GM21515 (cell line): ENCODE results near the gene GPR141.
"Not testable (repeated sequence)": the region's sequence is repeated elsewhere in the genome, so short reads cannot be mapped to it uniquely, and the experiment has no call there.

Experiments used
- ATAC-seq: cut with Tn5 transposase; IDR thresholded peaks from one replicate; pipeline ENCODE4 v1.9.1; 2021; ENCODE audit not compliant: unreplicated experiment

The GPR141 gene

DNA sequence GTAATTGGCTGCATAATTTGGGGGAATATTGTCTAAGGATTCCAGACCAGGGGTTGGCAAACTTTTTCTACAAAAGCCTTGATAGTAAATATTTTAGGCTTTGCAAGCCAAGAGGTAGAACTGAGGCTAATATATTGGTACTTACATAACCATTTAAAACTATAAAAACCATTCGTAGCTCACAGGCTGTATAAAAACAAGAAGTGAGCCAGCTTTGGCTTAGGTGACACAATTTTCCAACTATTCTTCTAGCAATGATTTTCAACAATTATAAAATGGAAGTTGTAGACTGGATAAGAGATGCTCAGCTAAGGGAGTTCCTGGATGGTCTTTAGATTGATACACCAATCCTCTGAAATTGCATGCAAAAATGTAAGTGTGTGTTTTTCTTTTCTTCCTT is 1.4 kb downstream of the GPR141 start:
- no peak for ATAC-seq

DNA sequence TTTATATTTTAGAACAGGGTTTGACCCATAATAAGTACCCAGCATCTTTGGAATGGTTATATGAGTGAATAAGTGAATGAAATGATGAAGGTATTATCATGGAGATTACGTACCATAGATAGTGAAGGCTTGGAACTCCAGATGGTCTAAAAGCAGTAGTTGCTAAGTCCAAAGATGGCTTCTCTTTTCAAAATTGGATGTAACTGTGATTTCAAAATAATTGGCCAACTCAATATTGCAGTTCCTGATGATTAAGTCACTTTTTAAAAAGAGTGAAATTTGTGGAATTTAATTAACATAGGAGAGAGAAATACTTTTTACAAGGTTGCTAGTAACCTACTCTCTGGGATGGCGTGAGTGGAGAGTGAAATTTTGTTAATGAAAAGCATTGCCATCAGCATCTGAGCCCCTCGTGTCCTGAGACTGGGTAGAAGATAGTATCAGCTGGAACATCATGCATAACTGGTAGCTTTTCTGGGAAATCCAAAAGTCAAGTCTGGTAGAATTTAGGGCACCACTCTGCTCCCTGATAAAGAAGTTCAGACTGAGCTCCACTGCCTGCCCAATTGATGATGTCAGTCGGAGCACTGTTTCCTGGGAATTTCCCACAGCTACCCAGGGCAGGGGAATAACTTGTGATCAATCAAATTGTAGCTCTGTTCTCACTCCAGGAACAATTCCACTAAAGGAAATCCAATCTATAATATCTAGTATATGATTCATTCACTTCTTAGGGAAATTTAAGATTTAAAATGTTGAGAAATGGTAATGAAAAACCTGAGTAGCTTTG is 3.2 kb downstream of the GPR141 start:
- no peak for ATAC-seq

DNA sequence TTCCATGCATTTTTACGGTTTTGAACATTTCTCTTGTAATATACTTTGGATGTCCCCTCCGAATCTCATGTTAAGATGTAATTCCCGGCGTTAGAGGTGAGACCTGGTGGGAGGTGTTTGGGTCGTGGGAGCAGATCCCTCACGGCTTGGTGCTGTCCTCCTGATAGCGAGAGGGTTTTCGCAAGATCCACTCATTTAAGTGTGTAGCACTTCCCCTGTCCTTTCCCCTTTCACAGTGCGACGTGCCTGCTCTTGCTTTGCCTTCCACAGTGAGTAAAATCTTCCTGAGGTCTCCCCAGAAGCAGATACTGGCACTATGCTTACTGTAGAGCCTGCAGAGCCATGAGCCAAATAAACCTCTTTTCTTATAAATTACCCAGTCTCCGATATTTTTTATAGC is 6.6 kb downstream of the GPR141 start:
- ATAC-seq: no peak

DNA sequence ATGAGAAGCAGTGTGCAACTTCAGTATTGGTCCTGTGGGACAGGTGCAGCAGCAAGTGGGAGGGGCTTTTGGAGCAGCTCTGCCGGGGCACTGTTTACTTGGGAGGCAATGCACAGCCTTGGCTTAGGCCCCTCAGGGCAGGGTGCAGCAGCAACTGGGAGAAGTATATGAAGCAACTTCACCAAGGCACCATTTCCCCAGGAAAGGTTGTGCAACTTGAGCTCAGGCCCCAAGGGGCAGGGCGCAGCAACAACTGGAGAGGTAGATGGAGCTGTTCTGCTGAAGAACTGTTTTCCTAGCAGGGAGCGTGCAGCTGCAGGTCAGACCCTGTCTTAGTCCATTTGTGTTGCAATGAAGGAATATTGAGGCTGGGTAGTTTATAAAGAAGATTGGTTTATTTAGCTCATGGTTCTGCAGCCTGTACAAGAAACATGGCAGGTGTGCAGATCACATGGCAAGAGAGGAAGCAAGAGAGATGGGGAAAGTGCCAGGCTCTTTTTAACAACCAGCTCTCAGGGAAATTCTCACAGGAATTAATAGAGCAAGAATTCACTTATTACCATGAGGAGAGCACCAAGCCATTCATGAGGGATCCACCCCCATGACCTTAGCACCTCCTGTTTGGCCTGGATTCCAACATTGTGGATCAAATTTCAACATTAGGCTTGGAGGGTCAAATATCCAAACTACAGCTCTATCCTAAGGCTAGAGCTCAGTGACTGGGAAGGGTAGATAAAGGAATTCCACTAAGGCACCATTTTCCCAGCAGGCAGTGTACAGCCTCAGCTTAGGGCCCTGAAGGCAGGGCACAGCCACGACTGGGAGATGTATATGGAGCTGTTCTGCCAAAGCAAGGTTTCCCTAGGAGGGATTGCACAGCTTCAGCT is 10.9 kb downstream of the GPR141 start:
- no peak for ATAC-seq

DNA sequence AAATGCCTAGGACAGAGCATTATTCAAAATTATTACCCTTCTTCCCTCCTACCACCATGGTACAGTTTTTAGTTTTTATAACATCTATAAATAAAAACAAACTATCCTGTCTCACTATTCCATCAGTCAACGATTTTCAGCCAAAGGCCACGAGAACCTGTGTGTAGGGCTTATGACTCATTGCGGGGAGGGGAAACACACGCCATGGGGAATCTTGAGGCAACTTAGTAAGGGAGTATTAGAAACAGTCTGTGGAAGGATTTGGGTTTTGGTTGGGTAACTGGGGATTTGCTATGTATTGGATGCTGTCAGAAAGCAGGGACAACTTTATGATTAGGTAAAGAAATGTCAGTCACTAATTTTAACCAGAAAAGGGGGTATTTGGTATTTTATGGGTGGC is 14.7 kb downstream of the GPR141 start:
- ATAC-seq: no peak

DNA sequence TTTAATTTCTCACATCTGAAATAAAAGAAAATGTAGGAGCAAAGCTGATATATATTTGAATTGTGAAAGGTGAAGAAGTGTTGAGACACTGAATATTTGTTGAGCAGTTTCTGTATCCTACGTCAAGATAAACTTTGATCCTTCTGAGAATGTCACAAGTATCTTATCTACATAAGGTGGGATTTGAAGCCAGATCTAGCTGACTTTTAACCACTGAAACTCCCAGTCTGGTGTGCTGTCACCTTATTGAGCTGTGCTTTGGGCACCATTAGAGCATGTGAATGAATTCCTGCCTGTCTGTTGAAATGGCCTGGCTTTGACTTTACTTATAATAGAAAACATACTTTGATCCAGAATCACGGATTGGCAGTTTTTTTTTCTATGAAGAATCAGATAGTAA is 15.2 kb downstream of the GPR141 start:
- no peak for ATAC-seq

DNA sequence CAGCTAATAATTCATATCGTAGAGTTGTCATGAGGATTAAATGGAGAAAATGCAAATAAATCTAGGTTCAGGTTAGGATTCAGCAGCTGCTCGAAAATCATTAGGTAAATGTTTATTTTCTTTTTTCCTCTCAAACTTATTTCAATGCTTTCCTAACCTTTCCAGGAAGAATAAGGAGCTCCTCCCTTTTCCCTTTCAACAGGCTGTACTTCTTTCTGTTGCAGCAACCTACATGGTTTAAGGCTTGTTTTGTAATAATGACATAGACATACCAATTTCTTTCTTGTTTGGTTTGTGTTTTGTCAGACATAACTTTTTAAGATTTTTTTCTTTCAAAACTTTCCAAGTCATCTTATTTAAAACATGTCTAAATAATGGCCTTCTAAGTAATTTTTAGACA is 18.2 kb downstream of the GPR141 start:
- ATAC-seq: no peak

DNA sequence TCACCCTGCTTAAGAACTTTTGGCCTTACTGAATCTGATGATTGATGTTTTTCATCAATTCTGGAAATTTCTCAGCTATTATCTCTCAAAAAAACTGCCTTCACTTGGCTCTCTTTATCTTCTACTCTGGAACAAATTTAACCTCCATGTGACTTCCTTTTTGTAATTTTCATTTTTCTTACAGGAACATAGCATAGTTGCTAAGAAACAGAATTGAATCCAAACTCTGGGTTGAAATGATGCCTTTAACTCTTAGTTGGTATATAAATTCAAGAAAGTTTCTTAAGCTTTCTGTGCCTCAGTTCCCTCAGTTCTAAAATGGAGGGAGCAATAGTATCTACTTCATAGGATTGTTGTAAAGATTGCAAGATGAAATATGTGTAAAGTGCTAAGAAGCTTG is 19.8 kb downstream of the GPR141 start:
- no peak for ATAC-seq

DNA sequence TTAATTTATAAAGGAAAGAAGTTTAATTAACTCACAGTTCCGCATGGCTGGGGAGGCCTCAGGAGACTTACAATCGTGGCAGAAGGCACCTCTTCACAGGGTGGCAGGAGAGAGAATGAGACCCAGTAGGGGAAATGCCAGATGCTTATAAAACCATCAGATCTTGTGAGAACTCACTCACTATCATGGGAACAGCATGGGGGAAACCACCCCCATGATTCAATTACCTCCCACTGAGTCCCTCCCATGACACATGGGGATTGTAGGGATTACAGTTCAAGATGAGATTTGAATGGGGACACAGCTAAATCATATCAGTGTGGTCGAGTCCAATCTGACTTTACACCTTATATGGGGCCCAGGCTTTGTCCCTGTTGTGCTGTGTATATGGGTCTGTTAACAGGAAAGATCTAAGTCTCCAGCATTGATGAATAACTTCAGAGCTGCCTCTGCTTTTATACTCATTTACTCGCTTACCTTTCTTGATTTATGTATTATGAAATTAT is 20.8 kb downstream of the GPR141 start:
- not testable (repeated sequence) for ATAC-seq

DNA sequence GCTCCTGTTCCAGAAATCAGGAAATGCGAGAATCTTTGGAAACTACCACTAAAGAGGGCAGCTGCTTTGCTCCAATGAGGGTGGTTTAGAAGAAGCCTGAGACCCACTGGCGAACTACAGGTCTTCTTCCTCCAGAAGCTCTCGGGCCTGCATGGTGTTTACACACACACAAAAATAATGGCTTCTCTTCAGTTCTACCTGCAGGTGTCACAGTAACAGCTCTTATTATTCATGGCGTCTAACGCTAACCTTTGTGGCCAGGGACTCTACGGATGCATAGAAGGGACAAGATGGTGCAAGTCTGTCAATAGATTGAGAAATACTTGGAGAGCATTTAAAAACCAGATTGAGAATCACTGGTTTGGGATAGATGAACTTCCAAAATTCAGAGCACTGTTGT is 22.4 kb downstream of the GPR141 start:
- ATAC-seq: no peak

DNA sequence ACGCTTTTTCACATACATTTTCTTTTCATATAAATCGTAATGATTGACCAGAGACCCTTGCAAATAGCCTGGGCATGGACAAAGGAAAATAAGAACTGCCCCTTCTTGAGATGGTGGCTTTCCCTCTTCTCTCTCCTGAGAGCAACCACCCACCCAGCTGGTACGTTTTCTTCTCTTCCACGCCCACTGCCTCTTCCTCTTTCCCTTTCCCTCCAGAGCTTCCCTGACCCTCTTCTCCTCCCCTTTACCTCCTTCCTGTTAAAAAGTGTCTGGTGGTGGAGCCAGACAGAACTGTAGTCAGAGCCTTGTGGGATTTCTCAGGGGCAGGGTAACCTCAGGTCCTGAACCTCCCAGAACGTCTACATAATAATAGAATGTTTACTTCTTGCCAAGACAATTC is 23.2 kb downstream of the GPR141 start:
- ATAC-seq: no peak

DNA sequence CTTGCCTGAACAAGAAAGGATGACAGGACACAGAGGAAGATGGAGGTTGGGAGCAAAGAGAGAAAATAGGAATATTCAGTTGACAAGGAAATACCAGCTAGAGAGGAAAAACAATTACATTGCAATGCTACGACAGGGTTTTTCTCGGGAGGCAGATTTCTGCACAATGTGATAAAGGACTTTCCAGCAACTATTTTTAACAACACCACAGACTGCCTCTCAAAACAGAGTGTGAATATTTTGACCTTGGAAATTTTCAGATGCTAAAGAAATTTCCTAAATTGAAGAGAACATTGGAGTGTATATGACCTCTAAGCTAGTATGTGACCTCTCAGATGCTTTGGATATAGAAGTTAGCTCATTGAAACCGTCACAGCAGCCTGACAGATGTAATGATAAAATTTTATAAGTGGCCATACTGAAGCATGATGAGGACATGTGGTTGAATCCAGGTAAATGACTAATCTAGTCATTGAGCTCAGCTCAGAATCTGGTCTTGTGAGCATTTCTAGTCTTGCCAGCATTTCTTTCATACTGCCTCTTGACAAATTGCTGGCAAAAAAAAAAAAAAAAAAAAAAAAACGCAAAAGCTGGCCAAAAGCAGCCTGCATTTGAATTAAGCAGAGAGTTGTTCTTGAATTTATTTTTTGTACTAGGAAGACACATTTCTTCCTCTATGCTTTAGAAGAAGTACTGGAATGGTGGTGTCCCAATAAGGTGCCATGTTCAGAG is 24.4 kb downstream of the GPR141 start:
- ATAC-seq: no peak

DNA sequence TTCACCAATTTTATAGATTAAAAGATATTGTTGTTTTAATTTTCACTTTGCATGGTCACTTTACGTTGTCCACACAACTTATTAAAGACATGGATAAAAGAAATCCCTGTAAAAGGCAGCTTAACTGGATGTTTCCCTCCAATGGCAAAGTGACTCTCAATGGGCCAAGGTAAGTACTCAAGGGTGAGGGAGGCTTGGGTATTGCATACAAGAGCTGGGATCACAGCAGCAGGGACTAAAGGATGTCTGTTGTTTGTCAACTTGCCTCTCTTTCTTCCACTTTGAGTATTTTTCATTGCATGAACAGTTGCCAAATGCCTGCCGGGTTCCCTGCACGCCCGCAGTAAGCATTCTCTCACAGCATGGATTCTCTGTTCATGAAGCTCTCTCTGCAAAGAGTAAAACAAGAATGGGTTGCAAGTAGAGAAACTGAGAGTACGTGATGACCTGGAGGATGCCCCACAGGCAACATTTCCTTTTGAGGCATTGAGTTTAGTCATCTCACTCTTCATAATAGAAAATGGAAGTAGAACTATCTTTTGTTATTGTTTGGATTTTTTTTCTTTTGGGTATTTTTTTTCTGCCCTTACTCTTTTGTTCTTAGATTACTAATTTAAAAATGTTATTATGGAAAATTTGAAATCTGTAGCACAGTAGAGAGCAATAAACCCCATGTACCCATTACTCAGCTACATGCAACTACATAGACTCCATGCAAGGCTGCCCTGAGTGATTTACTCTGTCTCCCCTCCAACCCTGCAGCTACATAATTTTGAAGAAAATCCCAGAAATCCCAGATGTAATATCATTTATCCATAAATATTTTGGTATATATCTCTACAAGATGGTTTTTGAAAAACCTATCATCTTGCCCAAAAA is 26.3 kb downstream of the GPR141 start:
- ATAC-seq: peak; percentile 96

DNA sequence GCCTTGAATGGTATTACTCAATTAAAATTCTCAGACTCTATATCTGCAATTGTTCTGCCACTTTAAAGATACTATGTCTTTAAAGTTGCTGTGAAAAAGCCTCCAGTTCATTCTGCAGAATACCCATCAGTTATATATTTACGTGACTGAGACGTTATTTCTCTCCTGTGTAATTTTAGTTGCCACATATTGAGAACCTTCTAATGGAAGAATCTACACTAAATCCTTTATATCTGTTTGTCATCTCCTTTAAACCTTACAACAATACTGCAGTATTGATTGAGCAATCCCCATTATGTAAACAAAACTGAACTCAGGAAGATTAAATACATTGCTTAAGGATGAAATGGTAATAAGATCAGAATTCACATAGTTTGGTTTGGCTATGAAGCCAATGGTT is 30.0 kb downstream of the GPR141 start:
- ATAC-seq: no peak

DNA sequence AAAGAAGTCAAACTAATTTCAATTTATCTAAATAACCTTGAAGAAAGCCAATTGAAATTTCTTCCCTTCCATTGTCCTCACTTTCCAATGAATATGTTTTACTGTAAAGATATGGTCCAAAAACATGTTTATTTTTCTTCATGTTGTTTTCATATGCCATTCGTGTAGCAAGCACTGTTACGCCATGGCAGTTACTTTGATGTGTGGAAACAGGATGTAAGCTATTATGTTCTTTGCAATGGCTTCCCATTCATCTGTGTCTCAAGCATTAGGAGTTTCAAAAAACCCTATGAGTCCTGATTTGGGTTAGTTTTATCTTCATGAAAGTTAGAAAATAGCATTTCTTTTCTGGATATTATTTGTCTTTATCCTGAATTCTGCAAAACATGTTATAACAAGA is 31.0 kb downstream of the GPR141 start:
- no peak for ATAC-seq

DNA sequence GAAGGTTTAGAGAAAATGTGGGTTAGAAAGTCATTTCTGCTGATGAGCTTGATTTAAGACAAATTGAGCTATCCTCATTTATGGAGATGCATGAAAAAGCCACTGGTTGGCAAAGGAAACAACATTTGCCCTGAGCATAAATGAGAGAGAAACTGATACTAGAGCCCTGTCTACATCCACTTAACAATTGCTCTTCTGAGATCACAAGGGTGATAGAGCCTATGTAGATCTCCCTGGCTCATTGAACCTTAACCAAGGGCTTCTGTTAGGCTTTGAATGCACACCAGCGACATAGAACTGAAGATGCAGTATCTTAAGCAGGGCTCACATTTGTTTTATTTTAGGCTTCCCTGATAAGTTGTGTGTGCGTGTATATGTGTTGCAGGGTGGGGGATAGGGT is 35.0 kb downstream of the GPR141 start:
- ATAC-seq: peak; percentile 53

DNA sequence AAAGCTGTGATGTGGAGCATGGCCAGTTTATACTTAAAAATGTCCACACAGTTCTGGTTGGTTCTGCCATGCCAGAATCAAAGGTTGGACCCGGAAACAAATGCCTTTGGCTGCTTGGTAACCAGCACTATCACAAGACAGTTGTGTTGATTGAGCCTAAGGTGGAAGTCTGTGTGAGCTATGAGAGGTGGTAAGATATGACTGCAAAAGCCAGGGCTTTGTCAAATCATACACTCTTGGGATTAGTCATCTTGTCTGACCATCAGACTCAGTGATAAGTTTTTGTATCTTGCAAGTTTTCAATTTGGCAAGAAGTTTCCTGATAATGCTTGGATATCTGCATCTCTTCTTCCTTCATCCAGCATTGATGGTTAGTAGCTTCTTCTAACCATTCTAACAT is 35.5 kb downstream of the GPR141 start:
- peak; percentile 60 for ATAC-seq

DNA sequence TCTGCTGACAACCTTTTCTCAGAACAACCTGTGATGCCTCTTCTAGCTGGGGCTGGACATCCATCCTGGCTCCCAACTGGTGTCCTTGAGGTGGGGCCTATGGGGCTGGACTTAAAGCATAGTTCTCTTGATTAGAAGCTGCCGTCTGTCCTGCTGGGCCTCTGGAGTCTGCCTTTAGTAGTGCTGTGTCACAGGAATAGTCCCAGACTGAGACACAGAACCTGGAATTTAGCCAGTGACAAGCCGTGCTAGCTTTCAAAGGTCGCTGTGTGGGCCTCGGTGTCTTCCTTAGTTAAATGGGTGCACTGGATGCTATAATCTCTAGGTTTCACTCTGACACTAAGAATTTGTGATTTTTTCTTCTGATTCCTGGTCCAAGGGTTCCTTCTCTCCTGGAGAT is 41.2 kb downstream of the GPR141 start:
- ATAC-seq: no peak

DNA sequence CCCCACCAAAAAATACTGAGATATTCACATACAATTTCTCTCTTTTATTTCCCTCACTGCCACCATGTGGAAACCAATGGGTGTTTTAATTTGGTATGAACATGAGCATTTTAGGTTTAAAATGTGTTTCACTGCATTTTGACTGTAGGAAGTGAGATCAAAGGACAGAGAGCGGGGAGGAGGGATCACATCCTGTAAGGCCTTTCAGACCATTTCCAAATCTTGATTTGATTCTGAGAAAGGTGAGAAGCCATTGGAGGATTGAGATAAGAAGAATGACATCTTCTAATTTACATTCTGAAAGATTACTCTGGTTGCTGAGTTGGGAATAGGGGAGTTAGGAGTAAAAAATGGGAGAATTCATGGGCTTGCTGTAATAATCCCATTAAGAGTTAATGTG is 42.5 kb downstream of the GPR141 start:
- no peak for ATAC-seq

DNA sequence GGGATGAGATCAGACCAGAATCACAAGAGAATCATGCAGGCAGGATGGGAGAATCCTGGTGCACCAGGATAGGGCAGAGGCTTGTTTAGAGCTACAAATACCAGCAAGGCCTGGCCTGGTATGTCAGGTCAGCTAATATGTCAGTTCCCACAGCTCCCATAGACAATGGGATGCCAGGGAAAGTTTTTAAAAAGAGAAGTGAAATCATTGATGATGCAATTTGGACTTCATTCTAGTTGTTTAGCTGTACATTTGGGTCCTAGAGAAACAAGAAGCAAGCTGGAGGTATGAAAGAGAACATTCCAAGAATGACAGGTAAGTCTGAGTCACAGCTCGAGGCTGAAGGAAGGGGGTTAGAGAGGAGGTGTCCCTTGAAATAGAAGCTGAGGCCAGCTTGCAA is 45.2 kb downstream of the GPR141 start:
- ATAC-seq: no peak
